Measurements from ENCODE around the gene PHLPP1.
"Not testable (repeated sequence)": the region's sequence is repeated elsewhere in the genome, so short reads cannot be mapped to it uniquely, and the experiment has no call there.

Gene PHLPP1

GRCh38 chr18:62900132-62900883 is 185.0 kb downstream of the PHLPP1 start:
- DNase-seq: no peak

- DNase-seq: no peak
These were observed 187.4 kb downstream of the PHLPP1 start for GRCh38 chr18:62902776-62903175.

- DNase-seq: no peak
These were observed 189.3 kb downstream of the PHLPP1 start for GRCh38 chr18:62904396-62905285.

- DNase-seq: no peak
These were observed 197.5 kb downstream of the PHLPP1 start for GRCh38 chr18:62912885-62913284.

GRCh38 chr18:62913824-62914223 is 198.5 kb downstream of the PHLPP1 start:
- DNase-seq: not testable (repeated sequence)

DNA sequence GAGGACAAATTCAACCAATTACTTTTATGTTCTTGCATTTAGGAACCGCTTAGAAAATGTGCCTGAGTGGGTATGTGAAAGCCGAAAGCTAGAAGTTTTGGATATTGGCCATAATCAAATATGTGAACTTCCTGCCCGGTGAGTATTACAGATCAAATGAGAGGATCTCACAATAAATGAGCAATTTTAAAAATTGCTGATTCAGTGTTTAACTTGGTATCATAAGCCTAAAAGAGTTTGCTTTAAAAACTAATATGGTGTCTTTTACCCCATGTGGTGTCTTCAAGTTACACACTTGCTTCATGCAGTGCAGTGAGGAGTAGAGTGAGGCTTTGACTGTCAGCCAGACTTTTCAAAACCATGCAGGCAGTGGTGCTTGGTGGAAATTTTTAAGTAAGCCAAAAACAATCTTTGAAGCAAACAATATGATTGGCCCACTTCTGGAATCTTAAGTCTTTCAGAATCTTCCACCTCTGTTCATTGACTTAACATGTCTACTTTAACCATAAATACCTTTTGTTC is 199.6 kb downstream of the PHLPP1 start:
- DNase-seq: no peak

DNA sequence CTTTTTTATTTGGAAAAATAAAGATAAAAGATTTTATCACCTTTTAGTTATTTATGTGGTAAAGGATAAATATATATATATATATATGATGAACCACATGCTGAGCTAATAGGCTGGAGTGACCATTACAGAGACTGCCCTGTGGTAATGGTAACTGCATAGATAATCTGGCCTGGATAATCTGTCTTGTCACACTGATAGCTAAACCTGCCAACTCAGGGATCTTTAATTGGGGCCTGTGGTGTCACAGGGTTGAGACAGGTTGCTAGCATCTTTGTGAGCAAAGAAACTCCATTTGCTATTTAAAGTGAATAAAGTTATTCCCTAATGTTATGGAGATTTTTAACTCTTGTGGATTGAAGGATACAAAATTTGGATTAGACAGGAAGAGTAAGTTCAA is 203.0 kb downstream of the PHLPP1 start:
- DNase-seq: no peak

DNA sequence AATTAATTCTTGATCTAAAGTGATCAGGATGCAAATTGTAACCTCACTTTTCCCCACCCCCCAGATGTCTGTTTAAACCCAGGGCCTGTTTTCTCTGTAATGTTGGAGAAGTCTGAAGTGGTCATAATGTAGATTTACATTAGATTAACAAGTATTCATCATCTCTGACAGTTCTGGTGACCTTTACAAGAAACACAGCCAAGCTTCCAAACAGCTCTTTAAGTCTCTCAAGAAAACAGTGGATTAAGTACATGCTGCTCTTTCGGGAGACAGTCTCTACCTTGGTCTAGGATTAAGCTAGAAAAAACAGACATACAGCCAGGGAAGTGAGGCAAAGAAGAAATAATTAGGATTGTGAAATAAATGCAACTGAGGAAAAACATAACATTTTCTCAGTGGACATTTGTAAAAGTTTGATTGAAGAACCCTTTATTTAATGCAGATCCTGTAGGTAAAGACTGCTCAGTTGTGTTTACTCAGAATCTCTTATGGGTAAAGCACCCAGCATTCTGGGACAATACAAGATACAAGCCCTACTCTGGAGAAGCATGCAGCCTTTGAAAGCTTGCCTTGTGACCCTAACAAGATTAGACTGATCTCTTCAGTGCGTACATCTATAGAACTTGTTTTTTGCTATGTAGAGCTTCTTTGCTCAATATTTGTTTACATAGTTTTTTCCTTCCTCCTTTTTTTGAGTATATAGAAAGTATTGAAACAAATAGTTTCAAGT is 203.9 kb downstream of the PHLPP1 start:
- no peak for DNase-seq

- no peak for DNase-seq
These were observed 209.8 kb downstream of the PHLPP1 start for GRCh38 chr18:62925031-62925688.

DNA sequence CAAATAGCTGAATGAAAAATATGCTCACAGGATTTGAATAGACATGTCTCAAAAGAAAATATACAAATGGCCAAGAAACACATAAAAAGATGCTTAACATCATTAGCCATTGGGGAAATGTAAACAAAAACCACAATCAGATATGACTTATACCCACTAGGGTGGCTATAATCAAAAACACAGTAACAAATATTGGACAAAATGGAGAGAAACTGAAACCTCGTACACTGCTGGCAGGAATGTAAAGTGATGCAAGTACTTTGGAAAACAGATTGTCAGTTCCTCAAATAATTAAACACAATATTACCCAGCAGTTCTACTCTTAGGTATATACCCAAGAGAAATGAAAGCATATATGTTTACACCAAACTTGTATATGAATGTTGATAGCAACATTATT is 213.0 kb downstream of the PHLPP1 start:
- no peak for DNase-seq

DNA sequence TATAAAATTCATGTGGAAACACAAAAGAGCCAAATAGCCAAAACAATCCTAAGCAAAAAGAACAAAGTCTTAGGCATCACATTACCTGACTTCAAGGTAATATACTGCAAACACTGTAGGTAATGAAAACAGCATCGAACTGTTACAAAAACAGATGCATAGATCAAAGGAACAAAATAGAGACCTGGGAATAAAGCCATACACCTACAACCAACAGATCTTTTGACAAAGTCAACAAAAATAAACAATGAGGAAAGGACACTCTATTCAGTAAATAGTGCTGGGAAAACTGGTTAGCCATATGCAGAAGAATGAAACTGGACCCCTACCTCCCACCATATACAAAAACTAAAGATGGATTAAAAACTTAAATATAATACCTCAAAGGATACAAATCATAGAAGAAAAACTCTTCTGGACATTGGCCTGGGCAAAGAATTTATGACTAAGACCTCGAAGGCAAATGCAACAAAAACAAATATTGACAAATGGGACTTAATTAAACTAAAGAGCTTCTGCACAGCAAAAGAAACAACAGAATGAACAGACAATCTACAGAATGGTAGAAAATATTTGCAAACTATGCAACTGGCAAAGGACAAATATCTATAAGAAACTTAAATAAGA is 218.0 kb downstream of the PHLPP1 start:
- no peak for DNase-seq

DNA sequence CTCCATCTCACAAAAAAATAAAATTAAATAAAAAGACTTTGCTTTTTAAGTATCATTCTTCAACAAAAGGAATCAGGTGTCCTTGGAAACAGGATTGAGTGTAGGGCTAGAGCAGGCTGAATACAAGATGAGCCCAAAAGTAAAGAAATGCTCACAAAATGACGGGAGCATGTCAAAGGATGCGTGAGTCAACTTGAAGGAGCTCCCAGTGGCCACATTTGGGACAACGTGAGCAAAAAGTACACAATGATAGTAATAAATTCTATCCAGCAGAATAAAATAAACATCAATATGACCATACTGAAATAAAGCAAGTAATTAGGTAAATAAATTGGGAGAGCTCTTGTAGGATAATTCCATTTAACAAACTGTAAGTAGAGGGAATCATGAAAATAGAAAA is 220.7 kb downstream of the PHLPP1 start:
- no peak for DNase-seq

- no peak for DNase-seq
These were observed 221.7 kb downstream of the PHLPP1 start for GRCh38 chr18:62937065-62937464.

GRCh38 chr18:62938006-62938405 is 222.7 kb downstream of the PHLPP1 start:
- no peak for DNase-seq

GRCh38 chr18:62938487-62938886 is 223.1 kb downstream of the PHLPP1 start:
- DNase-seq: no peak

- DNase-seq: no peak
These were observed 224.1 kb downstream of the PHLPP1 start for GRCh38 chr18:62939433-62939832.

GRCh38 chr18:62939926-62940325 is 224.6 kb downstream of the PHLPP1 start:
- no peak for DNase-seq

- no peak for DNase-seq
These were observed 227.2 kb downstream of the PHLPP1 start for GRCh38 chr18:62942578-62942977.

GRCh38 chr18:62944454-62944853 is 229.1 kb downstream of the PHLPP1 start:
- no peak for DNase-seq

DNA sequence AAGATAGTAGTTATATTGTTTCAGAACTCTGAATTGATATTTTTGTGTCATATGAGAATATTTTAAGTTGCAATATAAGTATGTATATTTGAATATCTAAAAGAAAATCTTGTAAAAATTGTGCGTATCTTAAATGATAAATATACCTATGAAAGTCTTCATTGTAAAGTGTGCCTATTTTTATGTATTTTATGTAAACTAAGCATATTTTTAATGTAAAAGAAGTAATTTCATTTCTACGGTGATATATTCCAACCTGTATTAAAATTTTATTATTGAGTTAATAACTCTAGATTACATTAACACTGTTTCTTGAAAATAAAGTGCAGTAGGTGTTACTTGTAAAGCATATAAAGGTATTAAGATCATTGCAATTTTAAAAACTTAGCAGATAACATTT is 233.4 kb downstream of the PHLPP1 start:
- no peak for DNase-seq

DNA sequence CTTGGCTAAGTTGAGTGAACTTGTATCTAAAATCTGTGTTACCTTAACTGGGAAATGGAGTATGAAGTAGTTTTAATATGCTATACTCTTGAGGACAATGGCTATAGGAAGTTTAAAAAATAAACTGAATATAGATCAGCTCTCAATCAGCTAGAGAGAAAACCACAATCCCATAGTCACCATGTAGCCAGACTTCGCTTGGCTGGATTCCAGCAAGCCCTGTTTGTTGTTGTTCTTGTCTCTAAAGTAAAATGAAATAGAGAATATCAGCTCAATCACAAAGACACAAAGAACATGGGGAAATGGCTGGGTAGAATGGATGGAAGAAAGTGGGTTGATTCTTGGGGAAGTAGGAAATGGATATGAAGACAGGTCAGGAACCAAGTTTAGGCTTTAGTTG is 234.9 kb downstream of the PHLPP1 start:
- DNase-seq: no peak

DNA sequence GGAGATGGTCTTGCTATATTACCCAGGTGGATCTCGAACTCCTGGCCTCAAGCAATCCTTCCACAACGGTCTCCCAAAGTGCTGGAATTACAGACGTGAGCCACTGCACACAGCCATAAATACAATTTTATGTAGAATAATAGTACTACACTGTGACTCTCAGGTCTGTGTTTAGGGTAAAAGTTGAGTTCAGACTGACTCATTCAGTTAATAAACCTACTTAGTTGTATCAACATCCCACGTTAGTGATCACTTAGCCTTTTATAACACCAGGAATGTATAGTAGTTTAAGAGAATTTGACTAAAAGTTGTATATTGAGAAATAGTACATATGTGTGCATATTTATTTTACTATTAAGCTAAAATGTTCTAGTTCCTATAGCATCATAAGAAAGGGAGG is 237.5 kb downstream of the PHLPP1 start:
- no peak for DNase-seq
